HuH-7.5 (cell line): Measurements from ENCODE around the gene RNF214.

Experiments used
- DNase-seq: peaks from one replicate; pipeline ENCODE4 v3.0.0; 2011; ENCODE audit warnings: low spot score

The RNF214 gene

DNA sequence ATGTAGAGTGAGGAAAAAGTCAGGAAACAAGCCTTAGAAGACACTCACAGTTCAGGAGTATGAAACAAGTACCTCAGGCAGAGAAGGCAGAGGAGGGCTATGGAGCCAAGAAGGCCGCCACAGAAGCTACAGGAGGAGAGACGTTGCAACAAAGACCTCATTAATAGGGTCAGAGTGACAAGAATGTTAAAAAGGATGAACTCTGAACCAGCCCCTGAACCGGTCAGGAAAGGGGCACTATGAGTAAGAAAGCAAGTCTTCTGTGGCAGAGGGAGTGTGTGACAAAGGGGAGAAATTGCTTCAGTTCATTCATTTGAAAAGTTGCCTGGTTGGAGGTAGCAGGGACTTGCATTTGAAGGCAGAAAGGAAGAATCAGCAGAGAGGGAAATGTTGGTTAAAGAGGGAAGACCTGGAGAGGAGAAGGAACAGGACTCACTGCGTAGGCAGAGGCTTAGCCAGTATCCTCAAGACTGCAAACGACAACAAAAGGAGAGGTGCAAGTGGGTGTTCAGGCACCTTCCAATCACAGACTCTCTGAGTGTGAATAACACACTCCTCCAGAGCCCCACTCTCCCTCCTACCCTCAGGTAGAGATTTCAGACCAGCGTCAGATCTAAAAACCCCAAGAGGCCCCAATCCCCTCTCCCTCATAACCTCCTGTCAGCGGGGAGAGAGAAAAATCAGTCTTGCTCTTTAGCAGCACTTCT is 17.9 kb upstream of the RNF214 start:
- no peak for DNase-seq

DNA sequence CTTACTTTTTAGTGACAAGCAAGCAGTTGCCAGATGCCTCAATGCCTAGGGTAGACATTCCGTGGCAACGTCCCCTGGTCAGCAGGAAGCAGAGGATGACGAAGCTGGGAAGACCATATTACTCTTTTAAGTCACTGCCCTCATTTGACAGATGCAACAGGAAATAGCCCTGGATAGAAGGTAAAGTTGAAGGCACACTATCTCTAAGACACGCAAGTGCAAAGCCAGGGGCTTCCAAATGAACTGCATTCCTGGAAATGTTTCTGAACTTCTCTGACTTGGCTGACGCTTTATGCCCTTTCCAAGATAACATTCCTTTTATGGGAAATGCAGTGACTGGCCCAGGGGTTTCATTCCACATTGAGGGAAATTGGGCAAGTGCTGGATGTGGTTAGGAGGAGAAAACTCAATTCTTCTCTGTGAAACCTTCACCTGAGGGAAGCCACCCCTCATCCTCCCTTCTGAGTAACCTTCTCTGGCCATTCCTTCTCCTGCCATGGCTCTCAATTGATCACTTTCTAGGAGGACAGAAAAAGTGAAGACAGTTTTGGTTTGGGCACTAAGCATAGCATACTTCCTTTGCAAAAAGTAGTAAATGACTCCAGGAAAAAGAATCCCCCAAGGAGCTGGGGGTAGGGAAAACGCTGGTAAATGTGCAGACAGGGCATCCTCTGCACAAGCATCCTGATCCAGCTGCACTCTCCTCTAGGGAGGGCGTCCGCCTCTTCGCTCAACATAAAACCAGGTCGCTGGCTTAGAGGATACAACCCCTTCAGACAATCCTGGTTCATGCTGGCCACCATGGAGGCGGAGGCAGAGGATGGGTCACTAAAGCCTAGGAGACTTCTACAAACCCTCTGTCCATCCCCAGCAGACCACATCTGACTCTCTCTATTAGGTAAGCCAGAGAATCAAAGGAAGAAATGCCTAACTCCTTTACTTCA is 15.1 kb upstream of the RNF214 start:
- no peak for DNase-seq

DNA sequence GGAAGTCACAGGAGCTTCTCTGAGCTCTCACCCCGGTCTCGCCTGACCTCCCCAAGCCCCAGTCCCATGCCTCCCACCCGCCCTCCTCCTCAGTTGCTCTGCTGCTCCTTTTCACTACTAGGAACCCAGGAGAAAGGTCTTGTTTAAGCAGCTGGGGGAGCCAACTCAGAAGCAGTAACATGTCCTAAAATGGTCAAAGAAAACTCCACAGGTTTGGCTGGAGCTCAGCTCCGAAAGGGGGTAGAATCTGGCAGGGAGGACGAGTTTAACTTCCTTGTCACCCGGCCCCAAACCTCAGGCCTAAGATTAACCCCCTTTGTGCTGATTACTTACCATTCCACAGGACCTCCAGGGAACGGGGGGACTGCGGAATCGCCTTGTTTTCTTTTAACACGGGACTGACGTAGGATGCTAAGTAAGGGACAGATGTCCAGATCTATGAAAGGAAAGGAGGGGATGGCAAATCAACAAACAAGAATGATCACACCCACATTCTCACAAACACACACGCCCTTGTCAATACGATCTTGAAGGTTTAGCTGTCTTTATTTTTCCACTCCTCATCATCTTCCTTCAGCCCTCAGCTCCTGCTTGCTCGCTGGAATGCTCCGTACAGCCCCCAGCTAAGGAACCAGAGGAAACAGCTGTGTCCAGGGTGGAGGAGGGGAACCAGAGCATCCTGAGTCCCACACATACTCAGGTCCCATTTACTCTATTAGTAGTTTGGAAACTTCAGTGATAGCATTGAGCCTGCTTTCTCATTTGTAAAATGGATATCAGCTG is 14.1 kb upstream of the RNF214 start:
- no peak for DNase-seq

DNA sequence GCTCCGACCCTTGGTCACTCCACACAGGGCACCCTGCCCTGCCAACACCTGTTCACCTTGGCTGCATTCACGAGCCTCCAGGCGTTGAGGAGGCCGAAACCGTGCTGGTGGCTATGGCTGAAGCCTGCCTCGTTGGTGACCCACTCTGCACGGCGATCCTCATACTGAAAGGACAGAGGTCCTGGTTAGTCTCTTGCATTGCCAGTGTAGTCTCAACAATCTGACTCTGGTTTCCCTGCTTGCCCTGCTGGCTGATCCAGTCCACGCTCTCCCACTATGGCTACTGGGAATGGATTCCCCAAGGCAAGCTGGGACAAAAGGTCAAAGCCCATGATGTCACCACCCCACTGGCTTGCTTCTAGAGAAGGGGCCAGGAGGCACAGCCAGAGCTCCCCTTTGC is 13.5 kb upstream of the RNF214 start:
- DNase-seq = no peak

DNA sequence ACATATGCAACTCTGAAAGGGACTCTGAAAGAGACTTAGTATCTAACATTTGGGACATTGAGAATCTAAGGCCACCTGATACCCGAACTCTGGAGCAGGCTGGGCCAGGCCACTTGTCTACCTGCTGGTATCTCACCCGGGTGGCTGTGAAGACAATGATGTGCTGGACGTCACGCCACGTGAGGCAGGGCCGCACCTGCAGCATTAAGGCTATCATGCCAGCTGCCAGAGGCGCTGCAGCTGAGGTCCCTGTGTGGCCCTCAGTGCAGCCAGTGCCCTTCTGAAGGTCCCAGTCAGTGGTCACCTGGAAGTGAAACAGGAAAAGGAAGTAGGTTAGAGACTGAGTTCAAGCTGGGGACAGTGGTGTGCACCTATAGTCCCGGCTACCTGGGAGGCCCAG is 13.0 kb upstream of the RNF214 start:
- no peak for DNase-seq

DNA sequence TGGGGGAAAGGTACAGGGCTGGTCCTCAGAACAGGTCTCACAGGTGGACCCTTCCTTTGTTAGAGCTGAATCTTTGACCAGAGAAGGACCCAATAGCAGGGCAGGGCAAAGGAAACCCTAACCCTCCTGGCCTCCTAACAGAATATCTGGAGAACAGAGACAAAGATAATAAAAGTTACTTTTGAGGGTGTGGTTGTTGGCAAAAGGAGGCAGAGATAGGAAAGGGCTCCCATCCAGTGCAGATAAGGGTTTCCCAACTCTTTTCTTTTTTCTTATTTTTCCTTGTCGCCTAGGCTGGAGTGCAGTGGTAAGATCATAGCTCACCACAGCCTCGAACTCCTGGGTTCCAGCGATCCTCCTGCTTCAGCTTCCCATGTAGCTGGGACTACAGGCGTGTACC is 12.5 kb upstream of the RNF214 start:
- no peak for DNase-seq

DNA sequence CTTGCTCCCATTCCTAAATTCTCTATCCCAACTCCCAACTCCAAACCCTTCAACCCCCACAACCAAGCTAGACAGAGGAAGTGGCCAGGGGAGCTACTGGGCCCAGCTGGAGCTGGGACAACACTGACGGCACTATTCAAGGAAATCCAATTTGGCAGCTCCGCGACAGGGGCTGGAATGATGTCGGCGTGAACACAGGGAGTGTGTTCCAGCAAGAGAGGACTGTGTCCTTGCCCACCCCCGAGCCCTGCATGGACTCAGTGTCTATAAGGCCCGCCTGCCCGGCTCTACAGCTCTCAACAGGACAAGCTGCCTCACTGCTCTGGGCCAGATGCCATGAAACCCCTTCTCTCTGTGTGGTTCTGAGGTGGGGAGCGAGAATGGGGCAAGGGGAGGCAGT is 11.9 kb upstream of the RNF214 start:
- DNase-seq = no peak

DNA sequence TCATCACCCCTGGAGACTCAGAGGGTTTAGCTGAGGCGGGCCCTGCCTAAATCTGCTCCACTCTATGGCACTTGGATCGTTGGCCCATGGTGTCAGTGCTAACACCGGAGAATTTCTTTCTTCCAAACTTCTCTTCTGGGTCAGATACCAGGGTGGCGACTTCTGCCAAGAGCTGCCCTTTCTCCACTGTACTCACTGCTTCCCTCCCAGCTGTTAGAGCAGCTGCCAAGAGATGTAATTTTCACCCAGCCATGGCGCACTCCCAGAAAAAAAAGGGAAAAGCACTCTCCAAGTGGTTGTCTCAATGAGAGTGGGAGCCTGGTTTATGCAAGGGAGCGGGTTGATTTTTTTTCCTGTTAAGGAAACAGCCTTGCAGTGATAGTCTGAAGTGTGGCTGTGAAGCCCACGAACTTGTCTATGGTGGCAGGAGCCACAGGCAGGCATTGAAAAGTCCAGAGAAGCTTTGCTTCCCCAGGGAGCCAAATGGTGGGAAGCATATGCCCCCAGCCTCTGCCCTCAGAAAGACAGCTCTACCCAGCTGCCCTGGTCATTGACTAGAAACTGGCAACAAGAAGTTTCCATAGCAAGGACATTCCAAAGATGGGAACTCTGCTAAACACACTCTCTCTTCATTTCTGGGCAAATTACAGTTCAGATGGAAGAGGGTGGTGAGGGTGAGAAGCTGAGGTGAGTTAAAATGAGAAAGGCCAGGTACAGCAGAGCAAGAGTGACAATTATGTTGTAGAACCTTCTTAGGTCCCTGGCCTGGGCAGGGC is 11.3 kb upstream of the RNF214 start:
- no peak for DNase-seq

DNA sequence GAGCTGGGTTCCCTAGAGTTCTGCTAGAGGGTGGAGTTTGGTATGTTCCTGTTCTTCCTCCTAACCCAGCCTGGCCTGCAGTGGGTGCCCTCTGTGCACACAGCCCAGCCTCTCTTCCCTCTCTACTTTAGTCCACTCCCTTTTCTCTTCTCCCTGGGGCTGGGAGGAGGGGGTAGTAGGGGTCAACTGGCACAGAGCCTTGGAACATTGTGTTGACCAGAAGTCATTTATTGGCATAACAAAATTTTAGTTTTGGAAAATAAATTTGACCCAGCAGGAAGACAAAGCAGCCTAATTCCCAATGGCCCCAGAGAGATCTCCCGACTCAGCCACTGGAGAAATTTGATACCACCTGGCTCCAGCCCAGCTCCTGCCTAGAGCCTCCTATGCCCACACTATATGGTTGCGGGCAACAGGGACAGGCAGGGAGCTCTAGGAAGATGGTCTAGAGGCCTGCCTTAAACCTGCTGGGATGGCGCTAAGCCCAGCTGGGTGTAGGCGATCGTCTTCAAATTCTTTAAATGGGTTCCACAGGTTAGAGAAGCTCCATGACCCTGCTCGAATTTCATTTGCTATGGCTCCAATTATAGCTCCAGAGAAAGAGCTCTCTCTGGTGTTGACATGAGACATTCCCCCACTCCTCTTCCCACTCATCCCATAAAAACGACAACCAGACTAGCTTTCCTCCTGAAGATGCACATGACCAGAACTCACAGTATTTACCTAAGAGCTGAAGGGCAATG is 10.5 kb upstream of the RNF214 start:
- DNase-seq = no peak

DNA sequence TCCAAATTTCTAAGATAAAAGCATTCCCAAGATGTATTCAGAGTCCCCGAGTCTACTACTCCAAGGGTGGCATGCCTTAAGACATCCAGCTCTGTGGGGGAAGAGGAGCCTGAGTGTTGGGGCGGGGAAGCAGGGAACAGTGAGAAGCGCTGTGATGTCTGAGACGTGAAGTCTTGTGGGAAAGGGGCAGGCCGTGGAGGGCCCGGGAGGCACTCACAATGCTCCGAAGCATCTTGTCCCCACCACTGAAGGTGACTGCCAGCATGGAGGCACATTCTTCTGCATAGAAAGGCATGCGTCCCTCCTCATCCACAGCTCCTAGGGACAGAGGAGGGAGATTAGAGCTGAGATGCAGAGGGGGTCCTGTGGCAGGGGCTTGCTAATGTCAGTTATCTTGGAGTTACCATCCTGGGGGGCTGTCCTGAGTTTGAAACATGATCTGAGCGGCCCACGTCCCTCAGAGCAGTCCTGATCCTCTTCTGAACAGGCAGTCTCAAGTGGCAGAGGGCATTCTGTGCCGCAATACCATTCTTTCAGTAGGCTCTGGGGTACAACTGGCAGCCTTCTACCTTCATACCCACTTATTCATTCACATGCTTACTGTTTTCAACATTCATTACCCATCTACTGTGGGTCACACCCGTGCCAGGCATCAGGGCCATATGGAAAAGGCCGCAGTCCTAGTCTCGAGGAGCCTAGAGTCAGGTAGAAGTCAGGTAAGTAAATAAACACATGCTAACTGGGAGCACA is 9.3 kb upstream of the RNF214 start:
- no peak for DNase-seq

DNA sequence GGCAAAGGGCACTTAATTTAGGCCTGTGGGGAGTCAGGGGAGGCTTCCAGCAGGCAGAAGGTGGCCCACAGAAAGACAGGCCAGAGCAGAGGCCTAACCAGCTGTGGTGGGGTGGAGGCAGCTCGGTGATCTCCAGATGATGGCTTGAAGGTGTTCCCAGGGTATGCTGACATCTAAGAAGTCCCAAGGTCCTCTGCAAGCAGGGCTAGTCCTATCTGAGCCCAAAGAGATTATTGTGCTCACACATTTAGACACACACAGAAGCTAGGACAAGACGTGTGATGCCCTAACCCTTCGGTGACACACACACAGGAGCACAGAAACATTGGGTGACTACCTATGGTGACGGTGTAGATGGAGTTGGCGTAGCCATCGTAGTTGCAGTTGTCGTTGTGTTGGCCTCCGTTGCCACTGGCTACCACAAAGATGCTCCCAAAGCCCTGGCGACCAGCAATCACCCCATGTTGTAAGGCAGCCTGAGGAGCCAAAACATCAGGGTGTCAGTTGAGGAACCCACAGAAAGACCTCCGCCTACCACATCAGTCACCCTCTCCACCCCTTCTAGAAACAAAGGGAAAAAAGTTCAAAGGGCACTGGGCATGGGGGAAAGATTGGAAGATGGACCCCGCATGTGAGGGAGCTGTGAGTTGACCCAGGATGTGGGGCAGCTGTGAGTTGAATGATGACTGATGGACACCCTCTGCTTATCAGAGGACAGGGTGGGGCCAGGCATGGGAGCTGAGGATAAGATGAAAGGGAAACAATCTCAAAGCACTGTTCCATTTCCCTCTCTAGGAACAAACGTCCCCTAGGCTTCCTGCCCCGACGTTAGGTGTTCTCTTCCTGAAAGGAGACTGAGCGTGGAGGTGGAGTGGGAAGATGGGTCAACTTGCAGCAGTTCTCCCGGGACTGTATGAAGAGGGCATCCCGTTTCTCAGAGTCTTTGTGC is 8.5 kb upstream of the RNF214 start:
- DNase-seq = no peak

DNA sequence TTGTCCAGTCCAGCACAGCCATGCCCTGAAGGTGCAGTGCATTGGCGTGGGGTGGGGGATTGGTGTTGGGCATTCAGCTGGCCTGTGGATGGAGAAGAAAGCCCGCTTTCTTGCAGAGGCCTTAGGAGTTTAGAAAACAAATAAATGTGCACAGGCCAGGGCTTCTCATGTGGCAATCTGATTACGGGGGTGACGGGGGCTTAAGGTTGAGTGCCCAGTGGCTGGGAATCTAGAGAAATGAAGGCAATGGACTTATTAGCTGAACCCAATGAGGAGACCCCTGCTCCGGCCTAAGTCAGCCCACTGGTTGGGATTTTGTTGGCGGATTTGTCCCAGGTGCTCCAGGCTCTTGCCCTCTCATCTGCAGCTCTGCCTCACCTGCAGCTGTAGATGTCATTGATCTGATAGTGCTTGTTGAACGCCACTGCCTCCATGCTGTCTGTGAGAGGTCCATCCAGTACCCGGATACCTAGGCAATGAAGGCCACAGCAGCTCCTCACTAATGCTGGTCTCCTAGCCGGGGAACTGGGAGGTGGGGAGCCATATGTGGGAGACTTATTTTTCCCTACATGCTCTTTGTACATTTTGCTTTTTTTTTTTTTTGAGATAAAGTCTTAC is 6.8 kb upstream of the RNF214 start:
- no peak for DNase-seq

DNA sequence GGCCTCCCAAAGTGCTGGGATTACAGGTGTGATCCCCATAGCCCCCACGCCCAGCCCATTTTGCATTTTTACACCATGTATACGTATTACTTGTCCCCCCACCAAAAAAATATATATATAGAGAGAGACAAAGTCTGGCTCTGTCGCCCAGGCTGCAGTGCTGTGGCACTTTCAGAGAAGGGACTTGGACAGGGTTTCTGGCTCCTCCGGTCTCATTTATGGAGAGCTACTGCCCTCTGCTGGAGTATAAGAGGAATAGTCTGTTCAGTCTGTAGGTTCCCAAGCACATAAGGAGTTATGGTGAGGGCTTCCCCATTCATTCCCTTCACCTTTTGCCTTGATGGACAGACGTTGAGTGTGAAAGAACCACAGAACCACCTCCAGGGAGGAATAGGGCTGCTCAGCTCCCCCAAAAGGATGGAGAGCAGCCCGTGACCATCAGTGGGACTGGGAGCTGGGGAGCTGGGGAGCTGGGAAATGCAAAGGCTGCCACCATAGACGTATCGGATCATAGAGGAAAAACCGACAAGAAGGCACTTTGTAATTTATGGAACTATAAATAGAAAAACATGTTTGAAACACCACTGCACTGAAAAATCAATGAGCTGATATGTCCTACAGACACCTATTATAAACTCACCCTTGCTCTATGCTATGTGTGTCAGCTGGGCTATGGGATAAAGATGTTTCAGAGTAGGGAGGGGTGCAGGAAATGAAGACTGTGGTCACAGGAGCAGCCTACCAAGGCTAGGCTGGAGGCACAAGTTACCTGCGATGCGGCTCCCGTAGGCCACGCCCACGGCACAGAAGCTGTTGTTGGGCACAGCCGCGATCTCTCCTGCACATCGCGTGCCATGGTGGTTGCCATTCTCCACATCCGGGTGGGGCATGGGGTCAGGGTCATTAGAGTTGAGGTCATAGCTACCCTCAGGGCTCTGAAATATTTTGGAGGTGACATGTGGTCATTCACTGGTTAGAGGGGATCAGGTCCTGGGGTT is 5.8 kb upstream of the RNF214 start:
- DNase-seq = peak; percentile 82

DNA sequence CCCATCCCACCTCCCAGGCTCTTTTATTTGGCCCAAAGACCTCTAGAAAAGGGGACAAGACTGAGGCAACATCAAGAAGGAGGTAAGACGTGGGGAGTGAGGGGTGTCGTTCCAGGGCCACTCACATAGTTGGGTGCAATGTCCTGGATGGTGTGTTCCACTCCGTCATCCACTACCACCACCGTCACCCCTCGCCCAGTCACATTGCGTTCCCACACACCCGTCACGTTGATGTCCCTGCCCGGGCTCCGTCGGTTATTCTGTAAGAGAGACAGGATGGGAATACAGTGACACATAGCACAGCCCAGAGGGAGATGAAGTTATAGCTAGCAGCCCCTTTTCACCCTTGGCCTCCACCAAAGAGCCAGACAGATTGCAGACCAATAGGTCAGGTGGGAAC is 4.4 kb upstream of the RNF214 start:
- no peak for DNase-seq

DNA sequence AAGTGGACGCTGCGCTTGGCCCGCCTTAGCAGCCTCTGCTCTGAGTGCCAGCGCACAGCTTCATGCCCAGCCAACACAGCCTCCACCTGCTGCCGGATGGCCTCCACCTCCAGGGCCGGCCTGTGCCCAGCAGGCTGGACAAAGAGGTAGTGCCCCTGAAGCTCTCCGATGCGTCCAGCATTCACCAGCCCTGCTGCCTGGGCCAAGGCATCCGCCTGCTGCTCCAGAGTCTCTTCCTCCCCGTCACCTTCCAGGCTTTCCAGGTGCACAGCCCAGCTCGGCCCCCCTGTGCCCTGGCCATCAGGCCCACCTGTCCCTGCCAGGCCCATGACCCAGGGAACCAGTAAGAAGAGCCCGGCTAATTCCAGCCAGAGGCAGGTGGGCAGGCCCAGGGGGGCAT is 3.1 kb upstream of the RNF214 start:
- DNase-seq = no peak

DNA sequence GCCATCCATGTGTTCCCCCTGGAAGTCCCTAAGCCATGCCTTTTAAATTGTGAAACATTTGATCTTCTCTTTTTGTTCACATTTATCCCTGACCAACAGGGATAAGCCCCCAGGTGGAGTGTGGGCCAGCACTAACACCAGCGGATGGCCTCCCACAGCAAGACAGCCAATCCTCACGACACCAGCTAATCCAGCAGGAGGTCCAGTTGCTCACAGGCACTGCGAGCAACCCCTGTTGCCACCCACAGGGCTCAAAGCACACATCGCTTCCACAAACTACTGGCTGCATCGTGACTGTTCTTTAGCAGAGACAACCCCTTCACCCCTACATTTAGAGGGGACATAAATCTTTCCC is 2.6 kb upstream of the RNF214 start:
- DNase-seq = no peak

DNA sequence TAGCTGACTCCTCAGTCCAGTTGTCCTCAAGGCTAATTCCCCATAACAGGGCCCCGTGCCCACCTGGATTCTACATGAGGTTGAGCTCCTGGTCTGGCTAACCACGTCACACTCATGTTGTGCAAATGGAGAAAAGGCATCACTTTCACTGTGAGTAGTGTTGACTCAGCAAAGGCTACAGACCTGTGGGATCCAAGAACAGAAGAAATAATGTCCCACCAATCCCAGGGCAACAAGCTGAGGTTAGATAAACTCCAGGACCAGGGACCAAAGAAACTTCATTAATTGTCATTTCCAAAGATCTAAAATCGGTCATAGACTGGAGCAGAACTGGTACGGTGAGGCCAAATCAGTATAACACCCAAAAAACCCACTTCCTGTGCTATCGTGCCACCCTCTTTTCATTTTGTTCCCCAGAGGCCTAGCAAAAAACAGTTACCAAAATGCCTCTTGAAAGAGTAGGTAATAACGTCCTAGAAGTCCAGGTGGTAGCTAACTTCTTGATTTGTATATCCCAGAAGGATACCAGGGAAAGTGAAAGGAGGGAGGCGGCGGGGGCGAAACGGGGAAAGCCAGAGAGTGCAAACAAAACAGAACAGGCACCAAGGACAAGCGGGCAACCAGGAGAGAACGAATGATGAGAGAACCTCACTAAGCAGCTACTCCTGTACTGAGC is 2.0 kb upstream of the RNF214 start:
- DNase-seq = no peak
